Neural progenitor cell (in vitro differentiated cells): ENCODE data around the gene HTR1B.

Experiments used
- CTCF ChIP-seq: fragments of 200-600 bp; sonication (generic); IDR thresholded peaks from 2 replicates; pipeline ENCODE4 v1.5.1; 2017; ENCODE audit warnings: antibody characterized with exemption, mild to moderate bottlenecking
- EZH2 ChIP-seq: fragments of 200-600 bp; sonication (generic); IDR thresholded peaks from 2 replicates; pipeline ENCODE4 v1.6.1; 2017; ENCODE audit warnings: antibody characterized with exemption, mild to moderate bottlenecking, moderate library complexity
- EZH2phosphoT487 ChIP-seq: fragments of 200-600 bp; sonication (generic); IDR thresholded peaks from 2 replicates; pipeline ENCODE4 v1.6.1; 2017; ENCODE audit warnings: antibody characterized with exemption

GRCh38 chr6:77456531-77457248 lies 6.6 kb downstream of the HTR1B start:
- no peak for TF ChIP-seq CTCF
- no peak for TF ChIP-seq EZH2
- no peak for TF ChIP-seq EZH2phosphoT487
